HCT116 (cell line): ENCODE data around the gene ITGB6. TPM values are rescaled to one million over a fixed set of nuclear protein-coding genes. Genes with fewer than 3 reads are reported as not detected.

ENCODE experiments used
- ATAC-seq: fragments of 200-7000 bp; cut with Tn5 transposase; 2 replicates; pipeline ENCODE4 v1.9.1; 2020; ENCODE audit warnings: mild to moderate bottlenecking, moderate library complexity
- BruUV-seq: library from RNA; stranded (reverse); fragments of 400-500 nt; replicated peaks from 2 replicates; lab custom pipeline; 2021; lab: Mats Ljungman, UMichigan
- CTCF ChIA-PET: fragments of 300-600 bp; sonication (Branson Sonifier 250); formaldehyde crosslinking; loops from one replicate; lab custom pipeline; 2021; ENCODE audit warnings: antibody characterized with exemption; lab: Charles Lee
- POLR2A ChIA-PET: fragments of 300-600, 350-600 bp; sonication (Branson Sonifier 250); formaldehyde crosslinking; loops from one replicate; lab custom pipeline; 2021; ENCODE audit warnings: antibody characterized with exemption; lab: Charles Lee
- RAD21 ChIA-PET, 2 experiments: fragments of 300-600 bp; sonication (Branson Sonifier 250); formaldehyde crosslinking; loops; one replicate each; lab custom pipeline; 2023; ENCODE audit warnings: low total read pairs in 2 of 2; ENCODE audit not compliant: uncharacterized antibody in 2 of 2, unreplicated experiment in 2 of 2, low non-redundant PET in 1 of 2; lab: Charles Lee
- DNase-seq: peaks from one replicate; pipeline ENCODE4 v3.0.0-alpha.2; 2010; ENCODE audit warnings: low read depth, low spot score
- H2AFZ ChIP-seq: fragments of 200-600 bp; shearing (Covaris generic), sonication (generic); 2 replicates; pipeline ENCODE4 v1.6.1; 2017; ENCODE audit warnings: low read depth, mixed run types, mixed read lengths, antibody characterized with exemption, low read length; ENCODE audit not compliant: poor library complexity, severe bottlenecking
- H3K27ac ChIP-seq: 2 replicates; pipeline ENCODE4 v1.5.1; 2012; ENCODE audit warnings: low read depth, low read length
- H3K27me3 ChIP-seq: fragments of 200-600 bp; sonication (generic); 2 replicates; pipeline ENCODE4 v1.6.1; 2016; ENCODE audit warnings: mixed run types, low read length, mixed read lengths; ENCODE audit not compliant: insufficient read depth
- H3K36me3 ChIP-seq, 2 experiments: fragments of 200-500 bp in 1 of 2; fragments of 200-600 bp in 1 of 2; sonication (Bioruptor generic) in 1 of 2; sonication (generic) in 1 of 2; 2 replicates each; pipeline versions ENCODE4 v1.5.1 to v1.6.1; 2014 to 2016; ENCODE audit warnings: low read length in 2 of 2, inconsistent platforms in 1 of 2, mixed read lengths in 1 of 2, mixed run types in 1 of 2; ENCODE audit not compliant: insufficient read depth in 2 of 2, control insufficient read depth in 1 of 2
- H3K4me1 ChIP-seq, 2 experiments: fragments of 200-600 bp in 1 of 2; sonication (generic) in 1 of 2; 2 replicates each; pipeline versions ENCODE4 v1.5.1 to v1.6.1; 2012 to 2017; ENCODE audit warnings: low read length in 2 of 2, inconsistent platforms in 1 of 2, mild to moderate bottlenecking in 1 of 2, mixed read lengths in 1 of 2, mixed run types in 1 of 2, moderate library complexity in 1 of 2; ENCODE audit not compliant: insufficient read depth in 2 of 2, control insufficient read depth in 1 of 2
- H3K4me2 ChIP-seq: fragments of 200-600 bp; sonication (generic); 2 replicates; pipeline ENCODE4 v1.6.1; 2017; ENCODE audit warnings: mixed run types, low read length, mixed read lengths
- H3K4me3 ChIP-seq, 2 experiments: fragments of 200-600 bp in 1 of 2; sonication (generic) in 1 of 2; replicated peaks in 1 of 2; 2 replicates each; pipeline ENCODE4 v1.5.1; 2011 to 2016; ENCODE audit warnings: low read length in 2 of 2, control low read depth in 1 of 2, low read depth in 1 of 2, mild to moderate bottlenecking in 1 of 2, mixed read lengths in 1 of 2, mixed run types in 1 of 2
- H3K79me2 ChIP-seq: fragments of 200-600 bp; sonication (generic); 2 replicates; pipeline ENCODE4 v1.6.1; 2017; ENCODE audit warnings: mild to moderate bottlenecking, mixed run types, low read length, moderate library complexity, mixed read lengths; ENCODE audit not compliant: insufficient read depth
- H3K9ac ChIP-seq: fragments of 200-600 bp; sonication (generic); 2 replicates; pipeline ENCODE4 v1.6.1; 2016; ENCODE audit warnings: low read length, mixed read lengths
- H3K9me2 ChIP-seq: fragments of 200-600 bp; sonication (generic), shearing (Covaris generic); 2 replicates; pipeline ENCODE4 v1.6.1; 2017; ENCODE audit warnings: mixed run types, mild to moderate bottlenecking, moderate library complexity; ENCODE audit not compliant: insufficient read depth
- H3K9me3 ChIP-seq, 2 experiments: fragments of 200-500 bp in 1 of 2; fragments of 200-600 bp in 1 of 2; sonication (Bioruptor generic) in 1 of 2; sonication (generic) in 1 of 2; 2 replicates each; pipeline ENCODE4 v1.6.1; 2014 to 2017; ENCODE audit warnings: low read length in 2 of 2, mixed read lengths in 2 of 2, inconsistent platforms in 1 of 2, low read depth in 1 of 2, mild to moderate bottlenecking in 1 of 2, mixed run types in 1 of 2, moderate library complexity in 1 of 2; ENCODE audit not compliant: control insufficient read depth in 1 of 2, insufficient read depth in 1 of 2
- H4K20me1 ChIP-seq: fragments of 200-600 bp; sonication (generic), shearing (Covaris generic); 2 replicates; pipeline ENCODE4 v1.6.1; 2017; ENCODE audit warnings: mixed run types, mild to moderate bottlenecking, moderate library complexity; ENCODE audit not compliant: insufficient read depth
- ATF3 ChIP-seq: IDR thresholded peaks from 2 replicates; pipeline ENCODE4 v1.6.1; 2012
- CBX3 ChIP-seq: IDR thresholded peaks from 2 replicates; pipeline ENCODE4 v1.6.1; 2012; ENCODE audit warnings: low read depth
- CEBPB ChIP-seq: IDR thresholded peaks from 2 replicates; pipeline ENCODE4 v1.6.1; 2012; ENCODE audit warnings: low read depth
- EGR1 ChIP-seq: IDR thresholded peaks from 2 replicates; pipeline ENCODE4 v1.6.1; 2012; ENCODE audit warnings: low read depth
- ELF1 ChIP-seq: IDR thresholded peaks from 2 replicates; pipeline ENCODE4 v1.6.1; 2012; ENCODE audit warnings: low read depth, borderline replicate concordance
- EZH2 ChIP-seq: fragments of 200-600 bp; sonication (generic); IDR thresholded peaks from 2 replicates; pipeline ENCODE4 v1.6.1; 2017; ENCODE audit warnings: antibody characterized with exemption, mixed run types
- EZH2phosphoT487 ChIP-seq: fragments of 200-600 bp; IDR thresholded peaks from 2 replicates; pipeline ENCODE4 v1.6.1; 2018; ENCODE audit warnings: antibody characterized with exemption, borderline replicate concordance
- JUND ChIP-seq: IDR thresholded peaks from 2 replicates; pipeline ENCODE4 v1.6.1; 2012
- MAX ChIP-seq: IDR thresholded peaks from 2 replicates; pipeline ENCODE4 v1.6.1; 2012
- RAD21 ChIP-seq: IDR thresholded peaks from 2 replicates; pipeline ENCODE4 v1.6.1; 2012; ENCODE audit warnings: low read depth, mild to moderate bottlenecking
- REST ChIP-seq: IDR thresholded peaks from 2 replicates; pipeline ENCODE4 v1.6.1; 2012; ENCODE audit warnings: low read depth
- SIN3A ChIP-seq: IDR thresholded peaks from 2 replicates; pipeline ENCODE4 v1.6.1; 2012; ENCODE audit warnings: low read depth
- SRF ChIP-seq: IDR thresholded peaks from 2 replicates; pipeline ENCODE4 v1.6.1; 2012; ENCODE audit warnings: low read depth
- TCF7L2 ChIP-seq: IDR thresholded peaks from 2 replicates; pipeline ENCODE4 v1.7.0; 2011; ENCODE audit warnings: borderline replicate concordance, inconsistent platforms; ENCODE audit not compliant: insufficient read depth, insufficient read length; ENCODE audit errors: extremely low read depth
- YY1 ChIP-seq: IDR thresholded peaks from 2 replicates; pipeline ENCODE4 v1.6.1; 2011; ENCODE audit warnings: low read length, low read depth, moderate library complexity, mild to moderate bottlenecking; ENCODE audit not compliant: insufficient replicate concordance; ENCODE audit errors: extremely low read depth
- ZFX ChIP-seq: fragments of 450-650 bp; IDR thresholded peaks from 2 replicates; pipeline ENCODE4 v1.6.1; 2017
- ZNF274 ChIP-seq: fragments of 200-500 bp; sonication (Bioruptor generic); IDR thresholded peaks from 2 replicates; pipeline ENCODE4 v1.6.1; 2014; ENCODE audit warnings: mild to moderate bottlenecking, low read depth, low read length, inconsistent platforms
- intact Hi-C: fragments of 100-400 bp; cut with micrococcal nuclease; formaldehyde crosslinking; loops from 2 replicates; pipeline ENCODE4 v1.10.0; 2022
- total RNA-seq: library from RNA; stranded (reverse); gene quantifications from one replicate; pipeline ENCODE4 v1.2.1, GENCODE V29; 2021; ENCODE audit not compliant: unreplicated experiment

The ITGB6 gene
- total RNA-seq, 1 experiment from 2014 or later = 0.12 TPM

GRCh38 chr2:160137464-160137863 is 62.6 kb downstream of the ITGB6 start:
- no peaks in the 10 kb centered on the region for H4K20me1 ChIP-seq
- POLR2A ChIA-PET = no interaction called here
- H2AFZ ChIP-seq = no peak overlapping the region
- ATAC-seq = no peak
- no peaks in the 10 kb centered on the region for H3K79me2 ChIP-seq
- RAD21 ChIA-PET = no interaction called here
- intact Hi-C loops = no loop called here
- H3K36me3 ChIP-seq = no peaks in the 10 kb centered on the region
- no TSS peak for BruUV-seq
- no peak overlapping the region for H3K27ac ChIP-seq
- no peaks in the 10 kb centered on the region for H3K9me2 ChIP-seq
- H3K27me3 ChIP-seq = no peaks in the 10 kb centered on the region
- no peak for TF ChIP-seq ZFX
- no peak for TF ChIP-seq EZH2
- TF ChIP-seq SIN3A = no peak
- TF ChIP-seq SRF = no peak
- TF ChIP-seq REST = no peak
- no peak for TF ChIP-seq CEBPB
- TF ChIP-seq RAD21 = no peak
- no peak for TF ChIP-seq YY1
- no peak for TF ChIP-seq ZNF274
- TF ChIP-seq CBX3 = no peak
- no peak for TF ChIP-seq MAX
- TF ChIP-seq ATF3 = no peak
- no peak for TF ChIP-seq ELF1
- no peak for TF ChIP-seq EZH2phosphoT487
- no peak for TF ChIP-seq TCF7L2
- no peak for TF ChIP-seq JUND
- TF ChIP-seq EGR1 = no peak
- no peak overlapping the region for H3K4me3 ChIP-seq
- no peak overlapping the region for H3K4me2 ChIP-seq
- H3K4me1 ChIP-seq = no peaks in the 10 kb centered on the region
- no peak overlapping the region for H3K9ac ChIP-seq
- DNase-seq = no peak
- CTCF ChIA-PET = no interaction called here
- no peaks in the 10 kb centered on the region for H3K9me3 ChIP-seq
